Measurements from ENCODE around the gene GAPDH.

DNA sequence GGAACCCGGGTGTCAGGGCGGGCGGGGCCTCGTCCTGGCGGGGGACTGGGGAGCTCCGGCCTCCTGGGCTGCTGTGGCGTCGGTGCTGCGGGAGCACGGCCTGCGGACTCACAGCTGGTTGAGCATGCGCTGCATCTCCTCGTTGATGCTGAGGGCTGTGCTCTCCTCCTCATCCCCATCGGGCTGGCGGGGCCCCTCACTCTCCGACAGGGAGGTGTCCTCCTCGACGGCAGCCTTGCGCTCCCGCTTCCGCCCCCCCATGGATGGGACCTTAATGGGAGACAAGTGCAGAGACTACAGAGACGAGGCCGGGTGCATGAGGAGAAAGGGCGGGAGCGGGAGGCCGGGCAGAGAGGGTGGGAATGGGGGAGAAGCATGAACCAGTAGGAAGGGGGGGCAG is 14.2 kb downstream of the GAPDH start:
- TF ChIP-seq, protein P1, sequence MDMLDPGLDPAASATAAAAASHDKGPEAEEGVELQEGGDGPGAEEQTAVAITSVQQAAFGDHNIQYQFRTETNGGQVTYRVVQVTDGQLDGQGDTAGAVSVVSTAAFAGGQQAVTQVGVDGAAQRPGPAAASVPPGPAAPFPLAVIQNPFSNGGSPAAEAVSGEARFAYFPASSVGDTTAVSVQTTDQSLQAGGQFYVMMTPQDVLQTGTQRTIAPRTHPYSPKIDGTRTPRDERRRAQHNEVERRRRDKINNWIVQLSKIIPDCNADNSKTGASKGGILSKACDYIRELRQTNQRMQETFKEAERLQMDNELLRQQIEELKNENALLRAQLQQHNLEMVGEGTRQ (IDR thresholded peaks at IDR 0.05; ENCODE audit: borderline replicate concordance, low read depth, low read length) = no peak
- TF ChIP-seq, protein P2, sequence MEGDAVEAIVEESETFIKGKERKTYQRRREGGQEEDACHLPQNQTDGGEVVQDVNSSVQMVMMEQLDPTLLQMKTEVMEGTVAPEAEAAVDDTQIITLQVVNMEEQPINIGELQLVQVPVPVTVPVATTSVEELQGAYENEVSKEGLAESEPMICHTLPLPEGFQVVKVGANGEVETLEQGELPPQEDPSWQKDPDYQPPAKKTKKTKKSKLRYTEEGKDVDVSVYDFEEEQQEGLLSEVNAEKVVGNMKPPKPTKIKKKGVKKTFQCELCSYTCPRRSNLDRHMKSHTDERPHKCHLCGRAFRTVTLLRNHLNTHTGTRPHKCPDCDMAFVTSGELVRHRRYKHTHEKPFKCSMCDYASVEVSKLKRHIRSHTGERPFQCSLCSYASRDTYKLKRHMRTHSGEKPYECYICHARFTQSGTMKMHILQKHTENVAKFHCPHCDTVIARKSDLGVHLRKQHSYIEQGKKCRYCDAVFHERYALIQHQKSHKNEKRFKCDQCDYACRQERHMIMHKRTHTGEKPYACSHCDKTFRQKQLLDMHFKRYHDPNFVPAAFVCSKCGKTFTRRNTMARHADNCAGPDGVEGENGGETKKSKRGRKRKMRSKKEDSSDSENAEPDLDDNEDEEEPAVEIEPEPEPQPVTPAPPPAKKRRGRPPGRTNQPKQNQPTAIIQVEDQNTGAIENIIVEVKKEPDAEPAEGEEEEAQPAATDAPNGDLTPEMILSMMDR (IDR thresholded peaks at IDR 0.05) = no peak
- TF ChIP-seq NFIC (IDR thresholded peaks at IDR 0.05; ENCODE audit: borderline replicate concordance) (no peak), JUND (IDR thresholded peaks at IDR 0.05) (no peak), TAF1 (IDR thresholded peaks at IDR 0.05; ENCODE audit: borderline replicate concordance, low read depth, low read length) (no peak)
- TF ChIP-seq, protein P3, sequence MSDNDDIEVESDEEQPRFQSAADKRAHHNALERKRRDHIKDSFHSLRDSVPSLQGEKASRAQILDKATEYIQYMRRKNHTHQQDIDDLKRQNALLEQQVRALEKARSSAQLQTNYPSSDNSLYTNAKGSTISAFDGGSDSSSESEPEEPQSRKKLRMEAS (IDR thresholded peaks at IDR 0.05; ENCODE audit: low read depth) = no peak
